Activated naive CD8-positive, alpha-beta T cell (primary cell): ENCODE data around the gene KSR1.
"Not testable (repeated sequence)": the region's sequence is repeated elsewhere in the genome, so short reads cannot be mapped to it uniquely, and the experiment has no call there.

Experiments
- H3K27ac Mint-ChIP-seq: one replicate; pipeline ENCODE4 v1.8.0; 2021; ENCODE audit warnings: mixed read lengths
- H3K27me3 Mint-ChIP-seq: one replicate; pipeline ENCODE4 v1.8.0; 2021; ENCODE audit warnings: mixed read lengths
- H3K36me3 Mint-ChIP-seq: one replicate; pipeline ENCODE4 v1.8.0; 2021; ENCODE audit warnings: mixed read lengths
- H3K4me1 Mint-ChIP-seq: one replicate; pipeline ENCODE4 v1.8.0; 2021; ENCODE audit warnings: low read depth, mixed read lengths
- H3K4me3 Mint-ChIP-seq: one replicate; pipeline ENCODE4 v1.8.0; 2021; ENCODE audit warnings: mild to moderate bottlenecking, mixed read lengths
- H3K9me3 Mint-ChIP-seq: one replicate; pipeline ENCODE4 v1.8.0; 2021; ENCODE audit warnings: low read depth, mixed read lengths

The KSR1 gene

DNA sequence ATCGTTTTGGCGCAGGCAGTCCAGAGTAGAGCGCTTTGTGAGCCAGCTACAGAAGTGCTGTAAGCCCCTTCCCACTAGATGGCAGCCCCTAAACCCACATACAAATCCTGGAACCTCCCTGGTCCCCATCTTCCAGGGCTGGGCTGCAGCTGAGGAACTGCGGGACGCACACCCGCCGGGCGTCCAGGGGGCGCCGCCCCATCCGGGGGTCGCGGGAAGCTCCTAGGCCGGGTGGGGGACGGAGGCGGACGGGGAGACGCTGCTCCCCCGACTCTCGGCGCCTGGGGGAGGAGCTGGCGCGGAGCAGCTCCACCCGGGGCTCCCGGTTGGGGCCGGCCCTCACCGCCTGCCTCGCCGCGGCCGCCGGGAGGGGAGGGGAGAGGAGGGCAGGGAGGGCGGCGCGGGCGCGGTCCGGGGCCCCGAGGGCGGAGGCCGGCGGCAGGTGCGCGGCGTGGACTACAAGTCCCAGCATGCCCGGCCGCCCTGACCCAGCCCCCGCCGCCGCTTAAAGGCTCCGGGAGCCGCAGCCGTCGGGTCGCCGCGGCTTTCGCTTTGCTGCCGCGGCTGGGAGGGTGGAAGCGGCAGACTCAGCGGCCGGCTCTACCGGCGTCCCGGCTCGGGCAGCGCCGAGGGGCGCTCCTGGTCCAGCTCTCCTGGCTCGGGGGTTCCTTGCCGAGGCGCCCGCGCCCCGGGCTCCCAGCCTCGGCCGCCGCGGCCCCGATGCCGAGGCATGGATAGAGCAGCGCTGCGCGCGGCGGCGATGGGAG, at the start of gene KSR1:
Gene KSR1, plus strand, starts transcription at position 535 of the 767 bp plus-strand sequence. Its CDS starts 196 bp downstream, at position 731.
- Mint-ChIP-seq H3K4me3 (peak within 1 kb of the TSS; percentile 94), H3K4me1 (peaks cover 31% of the 10 kb centered on the region)

DNA sequence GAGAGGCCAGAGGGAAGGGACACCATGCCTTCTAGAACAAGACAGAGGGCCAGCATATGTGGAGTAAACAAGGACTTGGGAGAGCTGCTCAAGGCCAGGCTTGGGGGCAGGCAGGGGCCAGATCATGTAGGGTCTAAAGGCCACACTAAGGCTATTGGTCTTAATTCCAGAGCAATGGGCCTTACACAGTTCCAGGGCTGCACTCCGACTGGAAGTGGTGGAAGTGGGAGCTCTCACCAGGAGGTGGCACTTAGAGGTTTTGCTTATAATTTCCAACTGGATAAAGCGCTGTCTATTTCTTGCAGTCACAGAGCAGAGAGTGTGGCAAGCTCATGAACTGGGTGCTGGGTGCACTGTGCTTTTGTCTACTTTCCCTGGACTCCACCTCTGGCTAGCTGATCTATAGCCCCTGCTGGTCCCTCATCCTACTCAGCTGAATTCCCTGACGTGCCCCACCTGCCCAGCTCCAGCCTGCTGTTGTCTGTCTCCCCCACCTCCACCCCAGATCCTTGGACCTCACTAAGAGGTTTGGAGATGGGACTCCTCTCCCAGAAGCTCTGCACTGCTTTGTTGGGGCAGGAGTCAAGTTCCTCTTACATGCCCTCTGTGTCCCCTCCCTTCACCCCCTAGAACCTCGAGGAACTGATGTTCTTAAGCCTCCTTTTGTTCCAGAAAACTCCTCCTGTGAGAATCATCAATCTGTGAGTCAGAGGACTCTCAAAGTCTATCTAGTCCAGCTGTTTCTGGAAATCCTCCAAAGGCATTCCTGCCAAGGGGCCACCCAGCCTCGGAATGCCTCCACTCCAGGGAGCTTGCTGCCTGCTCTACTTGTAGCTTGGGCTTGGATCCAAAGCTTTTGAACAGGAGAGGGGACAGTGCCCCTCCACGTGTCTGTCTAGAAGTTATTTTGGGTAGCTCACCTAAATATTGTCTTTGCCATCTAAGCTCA, 48.1 kb upstream of the KSR1 start:
- H3K4me3 Mint-ChIP-seq = no peak overlapping the region
- peaks cover 2% of the 10 kb centered on the region for H3K27me3 Mint-ChIP-seq
- no peaks in the 10 kb centered on the region for H3K9me3 Mint-ChIP-seq
- no peaks in the 10 kb centered on the region for H3K4me1 Mint-ChIP-seq
- H3K36me3 Mint-ChIP-seq = no peaks in the 10 kb centered on the region
- no peak overlapping the region for H3K27ac Mint-ChIP-seq

More for the DNA sequence above, at the start of gene KSR1:
- H3K27me3 Mint-ChIP-seq = no peaks in the 10 kb centered on the region
- no peaks in the 10 kb centered on the region for H3K9me3 Mint-ChIP-seq
- no peaks in the 10 kb centered on the region for H3K36me3 Mint-ChIP-seq
- H3K27ac Mint-ChIP-seq = peak within 1 kb of the TSS; percentile 82

DNA sequence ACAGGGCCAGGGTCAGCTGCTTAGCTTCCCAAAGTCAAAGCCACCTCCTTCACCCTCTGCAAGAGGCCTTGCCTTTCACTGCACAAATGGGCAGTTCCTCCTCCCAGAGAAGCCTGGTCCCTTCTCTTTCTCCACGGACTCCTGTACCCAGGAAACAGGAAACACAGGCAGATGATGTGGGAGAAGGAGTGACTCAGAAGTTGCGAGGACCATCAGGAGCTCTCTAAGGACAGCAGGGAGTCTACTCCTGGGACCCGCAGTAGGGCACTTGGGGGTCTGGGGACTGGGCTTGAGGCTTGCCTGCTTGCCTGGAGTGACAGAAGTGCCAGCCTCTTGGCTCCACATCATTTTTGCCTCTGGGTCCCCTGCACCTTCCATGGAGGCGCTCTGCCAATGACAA, 47.4 kb upstream of the KSR1 start:
- H3K27ac Mint-ChIP-seq = no peak overlapping the region
- H3K27me3 Mint-ChIP-seq = peaks cover 2% of the 10 kb centered on the region
- H3K4me3 Mint-ChIP-seq = no peak overlapping the region
- H3K36me3 Mint-ChIP-seq = no peaks in the 10 kb centered on the region
- no peaks in the 10 kb centered on the region for H3K9me3 Mint-ChIP-seq
- H3K4me1 Mint-ChIP-seq = no peaks in the 10 kb centered on the region

DNA sequence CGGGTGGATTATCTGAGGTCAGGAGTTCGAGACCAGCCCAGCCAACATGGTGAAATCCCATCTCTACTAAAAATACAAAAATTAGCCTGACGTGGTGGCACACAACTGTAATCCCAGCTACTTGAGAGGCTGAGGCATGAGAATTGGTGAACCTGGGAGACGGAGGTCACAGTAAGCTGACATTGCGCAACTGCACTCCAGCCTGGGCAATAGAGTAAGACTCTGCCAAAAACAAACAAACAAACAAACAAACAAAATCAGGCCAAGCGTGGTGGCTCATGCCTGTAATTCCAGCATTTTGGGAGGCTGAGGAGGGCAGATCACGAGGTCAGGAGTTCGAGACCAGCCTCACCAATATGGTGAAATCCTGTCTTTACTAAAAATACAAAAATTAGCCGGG, 44.1 kb upstream of the KSR1 start:
- not testable (repeated sequence) for H3K4me3 Mint-ChIP-seq, H3K27ac Mint-ChIP-seq, H3K9me3 Mint-ChIP-seq

DNA sequence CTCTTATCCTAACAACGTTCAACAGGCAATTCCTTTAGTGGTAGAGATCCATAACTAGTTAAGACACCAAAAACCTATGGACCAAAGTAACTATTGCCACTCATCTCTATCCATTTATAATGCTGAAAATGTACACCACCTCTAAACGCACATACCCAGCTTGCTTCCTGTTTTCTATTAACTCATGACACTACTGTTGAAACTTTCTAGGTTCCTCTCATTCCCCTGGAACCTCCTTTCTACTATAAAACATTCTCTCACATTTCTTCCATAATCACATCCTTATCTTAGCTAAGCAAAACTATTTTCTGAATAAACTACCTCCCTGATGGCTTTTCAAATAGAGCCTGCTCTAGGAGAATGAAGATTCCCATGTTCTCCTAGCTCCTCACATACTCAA, 42.9 kb upstream of the KSR1 start:
- Mint-ChIP-seq H3K27me3 (peaks cover 2% of the 10 kb centered on the region), H3K4me1 (no peaks in the 10 kb centered on the region), H3K9me3 (no peaks in the 10 kb centered on the region), H3K27ac (no peak overlapping the region), H3K4me3 (no peak overlapping the region), H3K36me3 (no peaks in the 10 kb centered on the region)

More for the DNA sequence above, 44.1 kb upstream of the KSR1 start:
- not testable (repeated sequence) for H3K4me1 Mint-ChIP-seq, H3K27me3 Mint-ChIP-seq, H3K36me3 Mint-ChIP-seq

DNA sequence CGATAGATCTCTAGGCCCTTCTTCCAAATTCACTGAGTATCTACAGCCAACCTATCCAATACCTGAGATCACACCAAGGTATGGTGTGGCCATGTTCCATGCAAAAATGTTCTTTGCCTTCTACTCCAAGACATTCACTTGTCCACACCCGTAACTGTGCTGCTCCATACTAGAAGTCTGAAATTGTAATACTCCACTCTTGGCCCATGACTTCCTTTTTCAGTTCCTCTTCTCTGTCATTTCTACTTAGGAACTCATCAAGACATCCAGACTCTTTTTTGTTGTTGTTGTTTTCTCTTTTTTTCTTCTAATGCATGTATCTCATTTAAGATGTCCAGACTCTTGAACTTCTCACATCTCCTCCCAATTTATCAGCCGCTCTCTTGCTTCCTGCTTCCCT, 42.5 kb upstream of the KSR1 start:
- Mint-ChIP-seq H3K36me3 (no peaks in the 10 kb centered on the region), H3K27ac (no peak overlapping the region), H3K9me3 (no peaks in the 10 kb centered on the region), H3K4me1 (no peaks in the 10 kb centered on the region), H3K27me3 (peaks cover 2% of the 10 kb centered on the region), H3K4me3 (no peak overlapping the region)

DNA sequence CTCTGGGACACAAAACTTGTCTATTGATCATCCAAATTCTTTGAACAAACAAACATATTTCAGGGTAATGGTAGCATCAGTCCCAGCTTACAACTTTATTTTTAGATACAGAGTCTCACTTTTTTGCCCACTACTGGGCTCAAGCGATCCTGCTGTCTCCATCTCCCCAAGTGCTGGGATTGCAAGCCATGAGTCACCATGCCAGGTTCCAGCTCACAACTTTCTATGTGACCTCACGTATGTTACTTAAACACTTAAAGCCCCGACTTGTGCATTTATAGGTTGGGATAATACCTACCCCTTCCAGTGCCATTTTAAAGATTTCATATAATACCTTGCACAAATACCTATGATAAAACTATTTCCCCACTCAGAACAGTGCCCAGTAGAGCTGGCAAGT, 42.0 kb upstream of the KSR1 start:
- Mint-ChIP-seq H3K36me3 (no peaks in the 10 kb centered on the region), H3K9me3 (no peaks in the 10 kb centered on the region), H3K4me1 (no peaks in the 10 kb centered on the region)

DNA sequence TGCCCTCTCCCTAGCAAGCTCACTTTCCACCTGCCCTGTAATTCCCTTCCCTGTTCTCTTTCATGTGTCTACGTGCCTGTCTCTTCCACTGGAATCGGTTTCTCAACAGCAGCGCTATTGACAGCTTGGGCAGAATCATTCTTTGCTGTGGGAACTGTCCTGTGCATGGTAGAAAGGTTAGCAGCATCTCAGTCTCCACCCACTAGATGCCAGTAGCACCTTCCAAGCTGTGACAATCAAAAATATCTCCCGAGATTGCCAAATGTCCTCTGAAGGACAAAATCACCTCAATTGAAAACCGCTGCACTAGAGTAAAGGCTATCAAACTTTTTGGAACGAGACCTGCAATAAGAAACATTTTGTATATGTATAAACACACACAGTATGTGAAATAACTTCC, 41.6 kb upstream of the KSR1 start:
- Mint-ChIP-seq H3K4me3 (no peak overlapping the region), H3K36me3 (no peaks in the 10 kb centered on the region), H3K27ac (no peak overlapping the region), H3K4me1 (no peaks in the 10 kb centered on the region), H3K9me3 (no peaks in the 10 kb centered on the region), H3K27me3 (peaks cover 2% of the 10 kb centered on the region)

More for the DNA sequence above, 42.0 kb upstream of the KSR1 start:
- Mint-ChIP-seq H3K4me3 (no peak overlapping the region), H3K27ac (no peak overlapping the region), H3K27me3 (peaks cover 2% of the 10 kb centered on the region)

DNA sequence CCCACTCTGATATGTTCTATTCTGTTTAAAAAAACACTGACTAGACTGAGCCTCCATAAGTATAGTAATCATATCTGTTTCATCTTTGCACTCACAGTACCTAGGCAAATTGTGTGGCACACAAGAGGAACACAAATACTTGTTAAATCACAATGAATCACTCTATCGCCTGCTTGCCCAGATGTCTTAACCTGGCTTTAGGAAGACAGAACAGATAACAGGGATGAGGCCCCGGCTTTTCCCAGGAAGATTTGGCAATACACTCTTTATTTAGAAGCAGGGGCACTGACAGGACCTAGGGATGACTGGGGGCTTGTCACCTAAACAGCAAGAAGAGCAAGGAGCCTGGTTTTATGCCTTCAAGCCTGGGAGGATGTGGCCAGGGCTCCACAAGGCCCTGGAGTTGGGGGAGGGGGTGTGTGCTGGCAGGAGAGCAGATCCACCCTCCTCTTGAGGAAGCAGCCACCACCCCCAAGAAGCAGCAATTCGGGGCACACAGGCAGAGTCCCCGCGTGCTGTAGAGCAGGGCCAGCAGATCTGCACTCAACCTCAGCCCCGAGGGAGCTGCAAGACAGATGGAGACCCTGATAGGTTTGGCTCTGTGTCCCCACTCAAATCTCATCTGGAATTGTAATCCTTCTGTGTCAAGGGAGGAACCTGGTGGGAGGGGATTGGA, 41.0 kb upstream of the KSR1 start:
- Mint-ChIP-seq H3K4me3 (no peak overlapping the region), H3K27ac (no peak overlapping the region), H3K4me1 (no peaks in the 10 kb centered on the region), H3K9me3 (no peaks in the 10 kb centered on the region), H3K36me3 (no peaks in the 10 kb centered on the region), H3K27me3 (no peaks in the 10 kb centered on the region)

DNA sequence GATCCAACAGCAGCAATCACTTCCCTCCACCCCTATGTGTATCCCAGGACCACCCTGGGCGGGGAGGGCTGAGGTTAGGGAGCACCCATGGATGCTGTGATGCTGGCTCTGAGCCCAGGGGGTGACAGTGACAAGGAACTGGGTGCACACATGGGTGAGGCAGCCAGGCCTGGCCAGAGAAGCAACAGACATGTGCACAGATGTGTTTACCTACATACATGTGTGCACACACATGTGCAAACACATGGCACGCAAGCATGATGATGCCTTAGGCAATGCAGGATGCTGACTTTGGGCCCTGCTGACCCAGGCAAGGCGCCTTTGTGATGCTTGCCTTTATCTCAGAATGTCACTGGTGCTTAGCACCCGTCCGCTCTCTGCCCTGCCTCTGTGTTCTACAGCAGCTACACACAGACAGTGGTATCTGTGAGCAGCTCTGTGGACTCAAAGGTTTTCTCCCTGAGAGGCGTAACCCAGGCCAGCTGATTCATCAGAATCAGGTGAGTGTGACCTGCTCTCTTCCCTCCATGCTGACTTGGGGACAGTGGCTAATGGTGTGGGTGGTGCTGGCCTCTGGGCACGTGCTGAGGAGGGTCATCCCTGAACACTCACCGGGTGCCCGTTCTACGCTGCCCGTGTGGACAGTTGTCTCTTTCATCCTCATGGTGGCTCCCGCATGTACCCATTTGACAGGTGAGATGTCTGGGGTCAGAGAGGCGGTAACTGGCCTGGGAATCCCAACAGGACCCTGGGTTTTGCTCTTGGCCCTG, 38.5 kb upstream of the KSR1 start:
- H3K27ac Mint-ChIP-seq = no peak overlapping the region
- H3K9me3 Mint-ChIP-seq = no peaks in the 10 kb centered on the region
- no peak overlapping the region for H3K4me3 Mint-ChIP-seq
- H3K4me1 Mint-ChIP-seq = no peaks in the 10 kb centered on the region
- no peaks in the 10 kb centered on the region for H3K27me3 Mint-ChIP-seq
- no peaks in the 10 kb centered on the region for H3K36me3 Mint-ChIP-seq

DNA sequence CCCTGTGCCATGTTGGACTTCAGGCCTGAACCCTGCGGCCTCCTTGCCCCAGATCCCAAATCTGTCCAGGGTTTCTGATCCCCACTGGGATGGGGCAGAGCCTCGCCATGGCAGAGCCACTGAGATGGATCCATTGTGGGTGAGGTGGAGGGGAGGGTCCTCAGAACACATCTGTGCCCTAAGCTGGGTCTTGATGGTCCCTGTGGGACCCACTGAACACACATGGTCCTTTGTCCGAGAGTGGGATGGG, 38.0 kb upstream of the KSR1 start:
- Mint-ChIP-seq H3K27me3 (no peaks in the 10 kb centered on the region), H3K4me3 (no peak overlapping the region), H3K4me1 (no peaks in the 10 kb centered on the region), H3K9me3 (no peaks in the 10 kb centered on the region), H3K36me3 (no peaks in the 10 kb centered on the region), H3K27ac (no peak overlapping the region)

DNA sequence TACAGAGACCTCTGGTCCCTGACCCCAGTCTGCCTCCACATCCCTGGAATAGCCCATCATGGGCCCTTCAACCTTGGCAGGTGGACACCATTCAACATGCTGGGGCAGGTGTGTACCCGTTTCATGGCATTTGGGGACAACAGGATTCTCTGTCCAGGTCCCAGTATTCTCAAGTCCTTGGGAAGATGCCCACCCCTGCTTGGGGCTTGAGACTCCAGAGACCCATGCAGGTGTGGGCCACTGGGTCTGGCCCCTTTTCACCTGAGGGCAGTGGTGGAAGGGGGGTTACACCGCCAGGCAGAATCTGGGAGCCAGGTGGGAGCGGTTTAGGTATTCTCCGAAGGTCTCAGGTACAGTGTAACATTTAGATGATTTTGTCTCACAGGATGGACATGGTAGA, 37.1 kb upstream of the KSR1 start:
- Mint-ChIP-seq H3K4me3 (no peak overlapping the region), H3K27me3 (no peaks in the 10 kb centered on the region), H3K9me3 (no peaks in the 10 kb centered on the region), H3K4me1 (no peaks in the 10 kb centered on the region), H3K27ac (no peak overlapping the region), H3K36me3 (no peaks in the 10 kb centered on the region)

DNA sequence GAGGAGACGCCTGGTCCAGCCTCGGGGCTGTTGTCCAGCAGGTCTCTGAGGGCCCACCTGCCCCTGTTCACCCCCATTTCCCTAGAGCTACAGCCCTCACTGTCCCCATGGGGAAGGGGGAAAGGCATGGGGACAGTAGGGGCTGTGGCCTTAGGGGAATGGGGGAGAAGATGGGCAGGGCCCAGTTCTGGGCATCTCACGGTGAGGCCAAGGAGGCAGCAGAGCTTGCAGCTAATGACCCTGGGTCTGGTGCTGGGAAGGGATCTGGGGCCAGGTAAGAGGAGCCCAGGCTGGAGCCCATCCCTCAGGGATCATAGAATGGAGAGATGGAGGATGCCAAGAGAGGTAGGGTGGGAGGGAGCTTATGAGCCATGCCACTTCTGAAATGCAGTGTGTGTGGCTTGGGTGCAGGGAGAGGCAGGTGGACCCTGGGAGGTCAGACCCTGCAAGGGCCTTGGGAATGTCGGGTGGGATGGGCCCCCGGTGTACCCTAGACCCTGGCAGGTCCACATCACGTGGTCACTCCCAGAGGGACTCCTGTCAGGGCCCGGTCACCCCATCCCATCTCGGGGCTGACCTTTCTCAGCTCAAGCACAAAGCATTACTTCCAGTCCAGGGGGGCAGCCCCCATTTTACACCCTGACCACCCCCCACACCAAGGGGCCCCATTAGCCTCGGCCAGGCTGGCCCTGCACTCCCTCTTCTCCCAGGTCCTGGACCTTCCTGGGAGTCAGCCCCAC, 35.9 kb upstream of the KSR1 start:
- no peak overlapping the region for H3K4me3 Mint-ChIP-seq
- no peaks in the 10 kb centered on the region for H3K9me3 Mint-ChIP-seq
- H3K4me1 Mint-ChIP-seq = no peaks in the 10 kb centered on the region
- no peak overlapping the region for H3K27ac Mint-ChIP-seq
- H3K27me3 Mint-ChIP-seq = no peaks in the 10 kb centered on the region
- H3K36me3 Mint-ChIP-seq = no peaks in the 10 kb centered on the region

DNA sequence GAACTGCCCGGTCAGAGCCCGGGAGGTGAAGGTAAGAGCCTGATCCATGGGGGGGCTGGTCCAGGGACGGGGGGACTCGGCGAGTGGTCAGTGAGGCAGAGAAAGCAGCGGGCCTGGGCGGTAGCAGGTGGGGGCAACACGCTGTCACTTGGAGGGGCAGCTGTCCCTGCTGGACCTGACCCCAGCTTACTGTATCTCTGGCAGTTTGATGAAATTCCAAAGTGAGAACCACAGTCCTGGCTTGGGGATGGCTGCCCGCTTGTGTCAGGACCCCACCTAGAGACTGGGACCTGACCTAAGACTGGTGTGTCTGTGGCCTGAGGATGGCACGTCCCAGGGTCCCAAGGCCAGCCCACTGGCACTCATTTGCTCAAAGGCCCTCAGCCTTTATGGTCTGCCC, 35.1 kb upstream of the KSR1 start:
- Mint-ChIP-seq H3K4me1 (no peaks in the 10 kb centered on the region), H3K36me3 (no peaks in the 10 kb centered on the region), H3K9me3 (no peaks in the 10 kb centered on the region), H3K4me3 (no peak overlapping the region), H3K27me3 (no peaks in the 10 kb centered on the region), H3K27ac (no peak overlapping the region)
